K562 (cell line): ENCODE data around the gene B3GAT3. TPM values are rescaled to one million over a fixed set of nuclear protein-coding genes. Genes with fewer than 3 reads are reported as not detected.

Source experiments
- ATAC-seq: fragments of 200-7000 bp; cut with Tn5 transposase; 3 replicates; pipeline ENCODE4 v1.9.1; 2020; ENCODE audit warnings: moderate library complexity
- BruUV-seq: library from RNA; stranded (reverse); fragments of 400-500 nt; replicated peaks from 2 replicates; lab custom pipeline; 2021; lab: Mats Ljungman, UMichigan
- CTCF ChIA-PET: fragments of 300-600 bp; formaldehyde crosslinking; extraction: SDS; loops from one replicate; lab custom pipeline; 2021; ENCODE audit warnings: low intra/inter-chr PET ratio; lab: Yijun Ruan, JAX
- POLR2A ChIA-PET: fragments of 300-600, 350-650 bp; sonication (Branson Sonifier 250); formaldehyde crosslinking; extraction: SDS; loops from one replicate; lab custom pipeline; 2021; ENCODE audit warnings: antibody characterized with exemption, inconsistent platforms; lab: Yijun Ruan, JAX
- DNase-seq, 4 experiments: peaks; one replicate each; pipeline versions ENCODE4 v3.0.0 to v3.0.0-alpha.2; 2011 to 2018; ENCODE audit warnings: low spot score in 3 of 4, mixed read lengths in 3 of 4; ENCODE audit errors: extremely low read depth in 1 of 4
- FAIRE-seq: peaks from 2 replicates; lab custom pipeline; 2011; peaks lifted over from hg19 to GRCh38; lab: Jason Lieb, UNC
- H2AFZ ChIP-seq: 2 replicates; pipeline ENCODE4 v1.6.0; 2011; ENCODE audit warnings: low read depth, low read length, control low read depth, inconsistent platforms
- H3K27ac ChIP-seq: fragments of 200-600 bp; 3 replicates; pipeline ENCODE4 v1.8.0; 2011; ENCODE audit warnings: low read depth, mild to moderate bottlenecking, control low read depth, inconsistent platforms, low read length, moderate library complexity, mixed read lengths; ENCODE audit errors: extremely low read depth
- H3K27me3 ChIP-seq, 2 experiments: fragments of 300-600 bp in 1 of 2; 2 replicates in 1 of 2; 3 replicates in 1 of 2; pipeline versions ENCODE4 v1.6.0 to v1.8.0; 2011; ENCODE audit warnings: inconsistent platforms in 2 of 2, low read length in 2 of 2, mild to moderate bottlenecking in 1 of 2, mixed read lengths in 1 of 2, moderate library complexity in 1 of 2; ENCODE audit not compliant: control insufficient read depth in 2 of 2, insufficient read depth in 2 of 2
- H3K36me3 ChIP-seq: fragments of 300-600 bp; 3 replicates; pipeline ENCODE4 v1.8.0; 2011; ENCODE audit warnings: mild to moderate bottlenecking, low read length, inconsistent platforms; ENCODE audit not compliant: control insufficient read depth, insufficient read depth
- H3K4me1 ChIP-seq, 2 experiments: fragments of 200-600 bp in 1 of 2; replicated peaks in 1 of 2; 2 replicates in 1 of 2; 3 replicates in 1 of 2; pipeline versions ENCODE4 v1.5.1 to v1.8.0; 2011; ENCODE audit warnings: inconsistent platforms in 2 of 2, low read length in 2 of 2, mild to moderate bottlenecking in 1 of 2, mixed read lengths in 1 of 2, moderate library complexity in 1 of 2; ENCODE audit not compliant: control insufficient read depth in 2 of 2, insufficient read depth in 2 of 2
- H3K4me2 ChIP-seq: 2 replicates; pipeline ENCODE4 v1.6.1; 2011; ENCODE audit warnings: low read length, control low read depth, inconsistent platforms, mixed read lengths; ENCODE audit not compliant: insufficient read depth
- H3K4me3 ChIP-seq: fragments of 200-600 bp; sonication (generic), shearing (Covaris generic); 2 replicates; pipeline ENCODE4 v1.5.1; 2016; ENCODE audit warnings: control low read depth, inconsistent platforms
- H3K79me2 ChIP-seq: fragments of 200-600 bp; 3 replicates; pipeline ENCODE4 v1.8.0; 2011; ENCODE audit warnings: low read length, inconsistent platforms; ENCODE audit not compliant: control insufficient read depth, insufficient read depth
- H3K9ac ChIP-seq, 2 experiments: 2 replicates each; pipeline versions ENCODE4 v1.6.0 to v1.6.1; 2011; ENCODE audit warnings: low read depth in 2 of 2, low read length in 2 of 2, control low read depth in 1 of 2, inconsistent platforms in 1 of 2, mild to moderate bottlenecking in 1 of 2, mixed read lengths in 1 of 2; ENCODE audit not compliant: insufficient read depth in 1 of 2
- H3K9me1 ChIP-seq: one replicate; pipeline ENCODE4 v1.6.0; 2011; ENCODE audit warnings: inconsistent platforms, mild to moderate bottlenecking, low read length, moderate library complexity; ENCODE audit not compliant: control insufficient read depth, insufficient read depth
- H3K9me3 ChIP-seq: replicated peaks from 2 replicates; pipeline ENCODE4 v1.5.1; 2011; ENCODE audit warnings: low read depth, low read length, inconsistent platforms; ENCODE audit not compliant: control insufficient read depth, insufficient read depth
- H4K20me1 ChIP-seq: replicated peaks from 2 replicates; pipeline ENCODE4 v1.6.1; 2011; ENCODE audit warnings: low read length, inconsistent platforms, mixed read lengths; ENCODE audit not compliant: control insufficient read depth, insufficient read depth
- CBFB ChIP-seq: sonication (generic); formaldehyde crosslinking; IDR thresholded peaks from 2 replicates; pipeline ENCODE4 v1.4.0; 2020; ENCODE audit warnings: mild to moderate bottlenecking, missing genetic modification reagents
- CBX2 ChIP-seq: fragments of 200-600 bp; sonication (generic); IDR thresholded peaks from one replicate; pipeline ENCODE4 v1.6.1; 2012; ENCODE audit warnings: mild to moderate bottlenecking, low read length, inconsistent platforms; ENCODE audit not compliant: insufficient read depth, poor library complexity, severe bottlenecking
- LARP7 ChIP-seq: fragments of 450-650 bp; IDR thresholded peaks from 2 replicates; pipeline ENCODE4 v1.6.1; 2016
- TCFL5 ChIP-seq: fragments of 250-450 bp; sonication (Bioruptor Pico); conservative IDR thresholded peaks from 2 replicates; pipeline ENCODE4 v1.6.1; 2021; ENCODE audit warnings: mild to moderate bottlenecking, moderate library complexity, matching md5 sums
- ZNF449 ChIP-seq: fragments of 250-450 bp; sonication (Bioruptor Pico); IDR thresholded peaks from 2 replicates; pipeline ENCODE4 v1.8.0; 2022; ENCODE audit warnings: moderate library complexity, mild to moderate bottlenecking, inconsistent platforms
- ZNF592 ChIP-seq: fragments of 450-650 bp; IDR thresholded peaks from 2 replicates; pipeline ENCODE4 v1.6.1; 2017; ENCODE audit warnings: antibody characterized with exemption, mild to moderate bottlenecking
- ZNF717 ChIP-seq: fragments of 250-450 bp; sonication (Bioruptor Pico); IDR thresholded peaks from 2 replicates; pipeline ENCODE4 v1.5.0; 2021
- WGBS: fragments of 100-300 bp; shearing (Covaris generic); methylation state at CpG from one replicate; pipeline ENCODE4 v1.1.6; 2016; ENCODE audit warnings: low coverage, mixed read lengths; ENCODE audit not compliant: insufficient coverage; ENCODE audit errors: missing lambda C conversion rate; 5-methylcytosine and 5-hydroxymethylcytosine counted together
- in situ Hi-C: fragments of 300-500 bp; cut with MboI; formaldehyde crosslinking; loops from 4 replicates; pipeline ENCODE4 v1.15.0; 2018; ENCODE audit warnings: inconsistent platforms, mixed read lengths
- intact Hi-C: fragments of 100-400 bp; cut with micrococcal nuclease; formaldehyde crosslinking; loops from 2 replicates; pipeline ENCODE4 v1.14.2; 2022
- polyA plus RNA-seq, 8 experiments: library from polyadenylated mRNA; depleted of rRNA in 4 of 8; stranded (reverse) in 5 of 8; unstranded in 3 of 8; fragments of >200 nt; fragmentation: Nextera tagmentation in 2 of 8; fragmentation: Illumina TruSeq in 1 of 8; extraction: Ambion mirVana in 2 of 8; extraction: Trizol in 1 of 8; gene quantifications; 2 replicates each; pipeline versions ENCODE4 v1.2.1 to v1.2.3, GENCODE V29; 2011 to 2014; ENCODE audit warnings: inconsistent platforms in 1 of 8, missing spikeins in 1 of 8
- total RNA-seq, 7 experiments: library from RNA; depleted of rRNA in 6 of 7; stranded (reverse); fragments of >200 nt in 6 of 7; fragmentation: Illumina TruSeq in 2 of 7; extraction: Trizol in 2 of 7; gene quantifications; 2 replicates each; pipeline versions ENCODE4 v1.2.1 to v1.2.3, GENCODE V29; 2011 to 2021; ENCODE audit warnings: low replicate concordance in 1 of 7
- TF ChIP-seq, protein P1 (sequence below): fragments of 250-450 bp; sonication (Bioruptor Pico); IDR thresholded peaks from 2 replicates; pipeline ENCODE4 v1.4.0; 2020
- TF ChIP-seq, protein P2 (sequence below): fragments of 450-650 bp; formaldehyde crosslinking; IDR thresholded peaks from 2 replicates; pipeline ENCODE4 v1.4.0; 2020; ENCODE audit warnings: mild to moderate bottlenecking, moderate library complexity

The B3GAT3 gene
- total and polyA plus RNA-seq, 9 of the 15 experiments (the other 6 are each of a cell fraction or from before 2014, with no cell fraction given), result 0.30 to 64.0 (median 21.4) TPM

DNA sequence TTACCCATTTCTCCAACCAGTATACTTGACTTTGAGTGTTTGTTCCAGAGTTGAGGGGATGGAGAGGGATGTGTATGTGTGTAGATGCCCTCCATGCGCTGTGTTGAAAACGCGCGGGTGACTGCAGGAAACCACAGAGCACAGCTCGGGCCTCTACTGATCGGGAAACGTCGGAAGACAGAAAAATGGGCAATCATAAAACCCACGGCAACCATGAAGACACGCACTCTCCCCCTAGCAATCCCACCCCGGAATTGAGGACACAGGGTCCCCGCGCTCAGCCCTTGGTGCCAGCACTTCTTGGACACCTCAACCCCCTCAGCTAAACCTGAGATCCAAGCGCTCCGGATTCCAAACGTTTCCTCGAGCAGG, 49.4 kb upstream of the B3GAT3 start:
- intact Hi-C loops, result loop anchor here (5.0 kb wide), 1 partner anchor 69 kb away; the partner anchor contains the start of gene MTA2
- in situ Hi-C loops, result no loop called here
- TF ChIP-seq, protein P1, sequence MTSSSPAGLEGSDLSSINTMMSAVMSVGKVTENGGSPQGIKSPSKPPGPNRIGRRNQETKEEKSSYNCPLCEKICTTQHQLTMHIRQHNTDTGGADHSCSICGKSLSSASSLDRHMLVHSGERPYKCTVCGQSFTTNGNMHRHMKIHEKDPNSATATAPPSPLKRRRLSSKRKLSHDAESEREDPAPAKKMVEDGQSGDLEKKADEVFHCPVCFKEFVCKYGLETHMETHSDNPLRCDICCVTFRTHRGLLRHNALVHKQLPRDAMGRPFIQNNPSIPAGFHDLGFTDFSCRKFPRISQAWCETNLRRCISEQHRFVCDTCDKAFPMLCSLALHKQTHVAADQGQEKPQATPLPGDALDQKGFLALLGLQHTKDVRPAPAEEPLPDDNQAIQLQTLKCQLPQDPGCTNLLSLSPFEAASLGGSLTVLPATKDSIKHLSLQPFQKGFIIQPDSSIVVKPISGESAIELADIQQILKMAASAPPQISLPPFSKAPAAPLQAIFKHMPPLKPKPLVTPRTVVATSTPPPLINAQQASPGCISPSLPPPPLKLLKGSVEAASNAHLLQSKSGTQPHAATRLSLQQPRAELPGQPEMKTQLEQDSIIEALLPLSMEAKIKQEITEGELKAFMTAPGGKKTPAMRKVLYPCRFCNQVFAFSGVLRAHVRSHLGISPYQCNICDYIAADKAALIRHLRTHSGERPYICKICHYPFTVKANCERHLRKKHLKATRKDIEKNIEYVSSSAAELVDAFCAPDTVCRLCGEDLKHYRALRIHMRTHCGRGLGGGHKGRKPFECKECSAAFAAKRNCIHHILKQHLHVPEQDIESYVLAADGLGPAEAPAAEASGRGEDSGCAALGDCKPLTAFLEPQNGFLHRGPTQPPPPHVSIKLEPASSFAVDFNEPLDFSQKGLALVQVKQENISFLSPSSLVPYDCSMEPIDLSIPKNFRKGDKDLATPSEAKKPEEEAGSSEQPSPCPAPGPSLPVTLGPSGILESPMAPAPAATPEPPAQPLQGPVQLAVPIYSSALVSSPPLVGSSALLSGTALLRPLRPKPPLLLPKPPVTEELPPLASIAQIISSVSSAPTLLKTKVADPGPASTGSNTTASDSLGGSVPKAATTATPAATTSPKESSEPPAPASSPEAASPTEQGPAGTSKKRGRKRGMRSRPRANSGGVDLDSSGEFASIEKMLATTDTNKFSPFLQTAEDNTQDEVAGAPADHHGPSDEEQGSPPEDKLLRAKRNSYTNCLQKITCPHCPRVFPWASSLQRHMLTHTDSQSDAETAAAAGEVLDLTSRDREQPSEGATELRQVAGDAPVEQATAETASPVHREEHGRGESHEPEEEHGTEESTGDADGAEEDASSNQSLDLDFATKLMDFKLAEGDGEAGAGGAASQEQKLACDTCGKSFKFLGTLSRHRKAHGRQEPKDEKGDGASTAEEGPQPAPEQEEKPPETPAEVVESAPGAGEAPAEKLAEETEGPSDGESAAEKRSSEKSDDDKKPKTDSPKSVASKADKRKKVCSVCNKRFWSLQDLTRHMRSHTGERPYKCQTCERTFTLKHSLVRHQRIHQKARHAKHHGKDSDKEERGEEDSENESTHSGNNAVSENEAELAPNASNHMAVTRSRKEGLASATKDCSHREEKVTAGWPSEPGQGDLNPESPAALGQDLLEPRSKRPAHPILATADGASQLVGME, result no peak
- TF ChIP-seq LARP7, result no peak
- no peak for TF ChIP-seq ZNF449 (CRISPR knock-in tag)
- TF ChIP-seq ZNF717 (CRISPR knock-in tag), result no peak
- no peak for TF ChIP-seq CBFB (CRISPR knock-in tag)
- TF ChIP-seq, protein P2, sequence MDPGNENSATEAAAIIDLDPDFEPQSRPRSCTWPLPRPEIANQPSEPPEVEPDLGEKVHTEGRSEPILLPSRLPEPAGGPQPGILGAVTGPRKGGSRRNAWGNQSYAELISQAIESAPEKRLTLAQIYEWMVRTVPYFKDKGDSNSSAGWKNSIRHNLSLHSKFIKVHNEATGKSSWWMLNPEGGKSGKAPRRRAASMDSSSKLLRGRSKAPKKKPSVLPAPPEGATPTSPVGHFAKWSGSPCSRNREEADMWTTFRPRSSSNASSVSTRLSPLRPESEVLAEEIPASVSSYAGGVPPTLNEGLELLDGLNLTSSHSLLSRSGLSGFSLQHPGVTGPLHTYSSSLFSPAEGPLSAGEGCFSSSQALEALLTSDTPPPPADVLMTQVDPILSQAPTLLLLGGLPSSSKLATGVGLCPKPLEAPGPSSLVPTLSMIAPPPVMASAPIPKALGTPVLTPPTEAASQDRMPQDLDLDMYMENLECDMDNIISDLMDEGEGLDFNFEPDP (CRISPR knock-in tag), result no peak
- TF ChIP-seq ZNF592, result peak; percentile 40; the same call in 1 of the 2 replicates
- no peak for TF ChIP-seq CBX2
- TF ChIP-seq TCFL5, result no peak

More for the DNA sequence above, 49.4 kb upstream of the B3GAT3 start:
- peak; percentile 12 for ATAC-seq
- no TSS peak for BruUV-seq
- Histone ChIP-seq H3K4me2 (peak overlapping the region; percentile 86), H4K20me1 (peaks cover 4% of the 10 kb centered on the region; the same call in 1 of the 2 replicates), H2AFZ (peak overlapping the region; percentile 77), H3K9me3 (no peaks in the 10 kb centered on the region), H3K27ac (peak overlapping the region; percentile 94), H3K36me3 (peaks cover 59% of the 10 kb centered on the region), H3K27me3 (no peaks in the 10 kb centered on the region), H3K4me1 (peaks cover 33 to 59% of the 10 kb centered on the region in 2 experiments; a peak in 4 of 5 replicates), H3K79me2 (peaks cover 83% of the 10 kb centered on the region), H3K9me1 (no peaks in the 10 kb centered on the region), H3K9ac (peak overlapping the region; percentile 94 to 100), H3K4me3 (peak overlapping the region; percentile 91)
- CTCF ChIA-PET, result no interaction called here
- 0% methylated on average over 17 of the region's 17 CpGs for WGBS
- POLR2A ChIA-PET, result interaction anchor here (0.5 to 8.8 kb wide), 25 partner anchors 8 to 1514 kb away, joined by 3 to 83 read pairs (median 5); partner anchors contain the start of genes B3GAT3, EEF1G, GANAB and HNRNPUL2
- no peak for DNase-seq
- no peak for FAIRE-seq
